GM12874 (cell line): Measurements from ENCODE around the gene TMEM186.

Source experiments
- CTCF ChIP-seq: IDR thresholded peaks from 2 replicates; pipeline ENCODE4 v1.5.1; 2011; ENCODE audit warnings: low read depth, mild to moderate bottlenecking, control low read depth, low read length, moderate library complexity; ENCODE audit not compliant: insufficient read depth

The TMEM186 gene

GRCh38 chr16:8761078-8761477 lies 36.4 kb downstream of the TMEM186 start:
- TF ChIP-seq CTCF, result no peak

DNA sequence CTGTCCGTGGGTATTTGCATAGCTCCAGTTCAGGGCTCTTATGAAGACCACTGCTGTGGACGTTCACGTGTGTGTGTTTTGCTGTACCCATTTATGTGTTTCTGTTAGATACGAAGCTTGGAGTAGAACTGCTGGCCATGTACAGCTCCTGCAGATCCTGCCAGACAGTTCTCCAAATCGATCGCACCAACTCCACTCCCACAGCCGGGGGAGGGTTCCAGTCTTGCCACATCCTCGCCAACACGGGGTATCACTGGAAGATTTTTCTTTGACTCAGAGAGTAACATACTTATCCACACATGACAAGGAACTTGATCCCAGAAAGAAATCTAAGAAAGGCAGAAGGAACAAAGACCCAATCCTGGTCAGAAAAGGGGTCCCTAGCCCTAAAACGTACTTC lies 37.4 kb downstream of the TMEM186 start:
- TF ChIP-seq CTCF, result no peak

DNA sequence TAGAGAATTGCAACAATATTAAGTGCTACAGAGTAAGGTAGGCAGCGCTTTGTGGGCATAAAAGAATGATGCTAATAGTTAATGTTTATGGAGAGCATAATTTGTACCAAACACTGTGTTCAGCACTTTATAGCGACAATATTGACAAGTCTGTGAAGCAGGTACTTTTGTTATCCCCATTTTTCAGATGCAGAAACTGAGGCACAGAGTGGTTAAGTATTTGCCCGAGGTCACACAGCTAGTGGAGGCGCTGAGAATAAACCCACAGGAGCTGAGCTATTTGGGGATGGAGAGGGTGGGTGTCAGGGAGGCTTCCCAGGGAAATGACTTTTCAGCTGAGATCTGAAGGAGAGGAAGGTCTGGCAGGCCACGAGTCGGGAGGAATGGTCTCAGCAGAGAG lies 39.4 kb downstream of the TMEM186 start:
- TF ChIP-seq CTCF, result no peak

- TF ChIP-seq CTCF, result no peak
These were observed 40.7 kb downstream of the TMEM186 start for GRCh38 chr16:8756755-8757154.

DNA sequence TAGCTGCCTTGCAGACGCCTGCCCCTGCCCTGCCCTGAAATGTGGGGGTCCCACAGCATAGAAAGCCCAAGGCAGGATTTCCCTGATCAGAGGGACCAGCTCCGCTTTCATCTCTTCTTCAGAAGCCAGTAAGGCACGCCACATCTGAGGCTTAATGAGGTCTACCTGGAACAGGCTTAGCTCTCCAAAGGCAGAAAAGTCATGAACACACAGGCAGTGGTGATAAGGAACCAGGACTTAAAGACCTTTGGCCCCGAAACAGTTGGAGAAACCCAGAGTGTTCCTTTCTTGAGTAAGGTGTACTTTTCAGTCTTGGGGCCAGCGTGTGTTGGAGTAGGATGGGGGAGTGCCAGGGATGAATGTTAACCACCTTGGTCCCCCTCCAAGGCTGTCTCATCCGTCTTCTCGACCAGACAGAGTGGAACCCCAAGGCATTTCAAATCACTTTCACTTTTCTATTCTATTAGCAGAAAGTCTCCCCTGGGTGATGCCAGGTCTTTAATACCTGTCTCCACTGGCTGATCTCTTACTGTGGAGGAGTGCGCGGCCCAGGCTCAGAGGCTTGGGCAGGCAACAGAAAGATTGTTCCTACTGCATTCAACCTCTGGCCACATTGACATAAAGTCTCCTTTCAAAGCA lies 43.9 kb downstream of the TMEM186 start:
- TF ChIP-seq CTCF, result no peak

DNA sequence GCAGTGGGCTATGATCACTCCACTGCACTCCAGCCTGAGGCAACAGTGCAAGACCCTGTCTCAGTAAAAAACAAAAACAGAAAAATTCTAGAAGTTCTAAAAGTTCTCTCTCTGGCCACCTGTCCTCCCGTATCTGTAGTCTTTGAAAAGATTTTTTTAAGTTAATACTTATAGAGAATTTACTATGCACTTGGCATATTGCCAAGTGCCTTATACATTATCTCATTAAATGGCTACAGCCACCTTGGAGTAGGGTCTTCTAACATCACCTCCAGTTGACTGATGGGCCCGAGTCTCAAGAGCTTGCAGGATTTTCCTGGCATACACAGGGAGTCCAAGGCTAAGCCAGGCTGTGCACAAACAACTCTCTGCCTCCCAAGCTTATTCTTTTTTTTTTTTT lies 44.7 kb downstream of the TMEM186 start:
- no peak for TF ChIP-seq CTCF

- TF ChIP-seq CTCF, result no peak
These were observed 45.7 kb downstream of the TMEM186 start for GRCh38 chr16:8751481-8752311.
